ENCODE results near the gene ATP6V0A4. TPM values are rescaled to one million over a fixed set of nuclear protein-coding genes. Genes with fewer than 3 reads are reported as not detected.

ATP6V0A4 gene
- polyA plus RNA-seq, 1 experiment: not detected

GRCh38 chr7:138748666-138749065 is 49.3 kb downstream of the ATP6V0A4 start:
- POLR2A ChIA-PET: no interaction called here
- H3K4me3 ChIP-seq (ENCODE audit: low read depth, low read length): no peak overlapping the region
- CTCF ChIA-PET: interaction anchor here (0.7 to 2.5 kb wide), 2 partner anchors 10 to 586 kb away, joined by 3 to 10 read pairs; no protein-coding TSS in a partner anchor
- H3K27ac ChIP-seq (ENCODE audit: low read depth, low read length): no peak overlapping the region
- DNase-seq (ENCODE audit: low read depth, low spot score): no peak
- TF ChIP-seq CTCF (IDR thresholded peaks at IDR 0.05; ENCODE audit: low read depth, low read length): no peak
- H3K27me3 ChIP-seq (ENCODE audit: control insufficient read depth, insufficient read depth, low read length): no peaks in the 10 kb centered on the region
- peaks cover 2% of the 10 kb centered on the region; the same call in 1 of the 2 replicates for H3K9me3 ChIP-seq (ENCODE audit: control insufficient read depth, insufficient read depth, low read length)

DNA sequence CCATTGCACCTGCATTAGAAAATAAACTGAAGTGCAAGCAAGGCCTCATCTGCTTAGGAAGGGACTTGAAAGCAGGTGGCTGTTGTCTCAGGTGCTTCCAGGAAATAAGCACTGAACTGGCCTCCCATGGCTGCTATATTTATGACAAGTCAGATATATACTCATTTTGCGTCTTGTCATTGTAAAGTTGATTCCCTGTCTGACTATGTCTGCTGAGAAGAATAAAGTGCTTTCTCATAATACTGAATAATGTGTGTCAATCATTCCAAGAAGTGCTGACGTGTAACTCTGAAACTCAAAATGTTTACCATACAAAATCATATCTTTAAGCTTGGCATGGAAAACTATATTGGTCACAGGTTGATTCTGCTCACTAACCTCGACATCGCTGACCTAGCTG is 51.9 kb downstream of the ATP6V0A4 start:
- Histone ChIP-seq H3K27ac (ENCODE audit: low read depth, low read length) (no peak overlapping the region), H3K9me3 (ENCODE audit: control insufficient read depth, insufficient read depth, low read length) (peaks cover 1% of the 10 kb centered on the region; the same call in 1 of the 2 replicates), H3K27me3 (ENCODE audit: control insufficient read depth, insufficient read depth, low read length) (no peaks in the 10 kb centered on the region), H3K4me3 (ENCODE audit: low read depth, low read length) (no peak overlapping the region)
- CTCF ChIA-PET: no interaction called here
- DNase-seq (ENCODE audit: low read depth, low spot score): no peak
- TF ChIP-seq CTCF (IDR thresholded peaks at IDR 0.05; ENCODE audit: low read depth, low read length): no peak
- POLR2A ChIA-PET: no interaction called here

DNA sequence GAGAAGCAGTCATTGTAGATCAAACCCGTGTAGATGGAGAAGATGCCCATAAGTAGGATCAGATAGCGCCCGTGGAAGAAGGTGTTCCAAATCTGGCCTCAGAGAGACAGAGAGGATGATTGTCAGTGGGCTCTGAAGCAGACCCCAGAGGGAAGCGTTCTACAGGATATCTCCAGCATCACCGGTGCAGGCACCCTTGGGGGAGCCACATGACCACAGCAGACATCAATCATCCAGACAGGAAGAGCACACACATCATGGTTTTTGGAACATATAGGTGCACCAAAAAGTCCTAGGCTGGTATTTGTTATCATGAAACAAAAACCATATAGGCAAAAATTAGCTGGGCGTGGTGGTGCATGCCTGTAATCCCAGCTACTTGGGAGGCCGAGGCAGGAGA is 52.8 kb downstream of the ATP6V0A4 start:
- H3K4me3 ChIP-seq (ENCODE audit: low read depth, low read length): no peak overlapping the region
- H3K27me3 ChIP-seq (ENCODE audit: control insufficient read depth, insufficient read depth, low read length): no peaks in the 10 kb centered on the region
- ChIA-PET POLR2A (no interaction called here), CTCF (no interaction called here)
- no peak overlapping the region for H3K27ac ChIP-seq (ENCODE audit: low read depth, low read length)
- TF ChIP-seq CTCF (IDR thresholded peaks at IDR 0.05; ENCODE audit: low read depth, low read length): no peak
- no peak for DNase-seq (ENCODE audit: low read depth, low spot score)
- no peaks in the 10 kb centered on the region for H3K9me3 ChIP-seq (ENCODE audit: control insufficient read depth, insufficient read depth, low read length)

GRCh38 chr7:138741453-138741735 is 56.6 kb downstream of the ATP6V0A4 start:
- Histone ChIP-seq H3K9me3 (ENCODE audit: control insufficient read depth, insufficient read depth, low read length) (no peaks in the 10 kb centered on the region), H3K4me3 (ENCODE audit: low read depth, low read length) (no peak overlapping the region), H3K27me3 (ENCODE audit: control insufficient read depth, insufficient read depth, low read length) (no peaks in the 10 kb centered on the region), H3K27ac (ENCODE audit: low read depth, low read length) (no peak overlapping the region)
- POLR2A ChIA-PET: no interaction called here
- DNase-seq (ENCODE audit: low read depth, low spot score): no peak
- CTCF ChIA-PET: interaction anchor here (2.0 kb wide), 1 partner anchor 580 kb away, joined by 7 read pairs; no protein-coding TSS in a partner anchor
- TF ChIP-seq CTCF (IDR thresholded peaks at IDR 0.05; ENCODE audit: low read depth, low read length): no peak

DNA sequence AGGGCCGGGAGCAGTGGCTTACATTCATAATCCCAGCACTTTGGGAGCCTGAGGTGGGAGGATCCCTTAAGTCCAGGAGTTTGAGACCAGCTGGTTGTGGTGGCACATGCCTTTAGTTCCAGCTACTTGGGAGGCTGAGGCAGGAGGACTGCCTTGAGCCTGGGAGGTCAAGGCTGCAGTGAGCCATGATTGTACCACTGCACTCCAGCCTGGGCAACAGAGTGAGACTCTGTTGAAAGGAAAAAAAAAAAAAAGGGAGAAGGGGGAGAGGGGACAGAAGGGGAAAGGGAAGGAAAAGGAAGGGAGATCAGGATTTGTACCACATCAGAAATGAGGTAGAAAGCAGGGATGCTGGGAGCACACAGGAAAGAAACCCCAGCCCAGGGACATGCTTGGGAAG is 58.1 kb downstream of the ATP6V0A4 start:
- POLR2A ChIA-PET: no interaction called here
- H3K27me3 ChIP-seq (ENCODE audit: control insufficient read depth, insufficient read depth, low read length): no peaks in the 10 kb centered on the region
- CTCF ChIA-PET: interaction anchor here (0.7 to 2.3 kb wide), 3 partner anchors 8 to 731 kb away, joined by 3 to 8 read pairs (median 7); no protein-coding TSS in a partner anchor
- no peak for TF ChIP-seq CTCF (IDR thresholded peaks at IDR 0.05; ENCODE audit: low read depth, low read length)
- no peak for DNase-seq (ENCODE audit: low read depth, low spot score)
- H3K27ac ChIP-seq (ENCODE audit: low read depth, low read length): no peak overlapping the region
- no peak overlapping the region for H3K4me3 ChIP-seq (ENCODE audit: low read depth, low read length)
- no peaks in the 10 kb centered on the region for H3K9me3 ChIP-seq (ENCODE audit: control insufficient read depth, insufficient read depth, low read length)
